Measurements from ENCODE around the gene CYB5A.

DNA sequence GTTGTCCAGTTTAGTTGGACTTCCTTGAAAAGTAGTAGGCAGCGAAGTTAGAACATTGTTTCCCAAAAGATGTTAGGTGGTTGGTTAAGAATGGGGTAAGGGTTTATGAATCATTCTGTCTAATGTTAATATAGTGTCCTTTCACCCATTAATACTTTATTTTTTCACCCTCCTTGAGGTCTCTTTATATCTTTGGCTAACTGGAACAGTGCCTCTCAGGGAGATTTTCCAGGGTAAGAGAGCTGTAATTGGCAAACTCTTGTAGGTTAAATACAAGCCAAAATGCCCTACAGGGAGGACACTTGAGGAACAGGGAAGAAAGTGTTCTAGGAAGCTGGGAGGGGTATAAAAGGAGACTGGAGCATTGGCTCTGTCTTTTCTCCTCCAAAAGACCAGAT, 46.1 kb upstream of the CYB5A start:
- TF ChIP-seq EZH2 (IDR thresholded peaks at IDR 0.05; ENCODE audit: low read depth, low read length, severe bottlenecking) (no peak), POLR2AphosphoS5 (IDR thresholded peaks at IDR 0.05; ENCODE audit: low read depth, low read length) (no peak), CHD2 (IDR thresholded peaks at IDR 0.05; ENCODE audit: low read length) (no peak), EGR1 (IDR thresholded peaks at IDR 0.05; ENCODE audit: borderline replicate concordance, low read depth, low read length) (no peak), YY1 (IDR thresholded peaks at IDR 0.05; ENCODE audit: low read depth, low read length) (no peak), KDM5A (IDR thresholded peaks at IDR 0.05; ENCODE audit: low read length) (no peak), MAFK (IDR thresholded peaks at IDR 0.05; ENCODE audit: low read depth, low read length) (no peak)
- TF ChIP-seq, protein P1, sequence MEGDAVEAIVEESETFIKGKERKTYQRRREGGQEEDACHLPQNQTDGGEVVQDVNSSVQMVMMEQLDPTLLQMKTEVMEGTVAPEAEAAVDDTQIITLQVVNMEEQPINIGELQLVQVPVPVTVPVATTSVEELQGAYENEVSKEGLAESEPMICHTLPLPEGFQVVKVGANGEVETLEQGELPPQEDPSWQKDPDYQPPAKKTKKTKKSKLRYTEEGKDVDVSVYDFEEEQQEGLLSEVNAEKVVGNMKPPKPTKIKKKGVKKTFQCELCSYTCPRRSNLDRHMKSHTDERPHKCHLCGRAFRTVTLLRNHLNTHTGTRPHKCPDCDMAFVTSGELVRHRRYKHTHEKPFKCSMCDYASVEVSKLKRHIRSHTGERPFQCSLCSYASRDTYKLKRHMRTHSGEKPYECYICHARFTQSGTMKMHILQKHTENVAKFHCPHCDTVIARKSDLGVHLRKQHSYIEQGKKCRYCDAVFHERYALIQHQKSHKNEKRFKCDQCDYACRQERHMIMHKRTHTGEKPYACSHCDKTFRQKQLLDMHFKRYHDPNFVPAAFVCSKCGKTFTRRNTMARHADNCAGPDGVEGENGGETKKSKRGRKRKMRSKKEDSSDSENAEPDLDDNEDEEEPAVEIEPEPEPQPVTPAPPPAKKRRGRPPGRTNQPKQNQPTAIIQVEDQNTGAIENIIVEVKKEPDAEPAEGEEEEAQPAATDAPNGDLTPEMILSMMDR (IDR thresholded peaks at IDR 0.05; ENCODE audit: control extremely low read depth in 1 of 3, insufficient read depth in 1 of 3, low read depth in 1 of 3, low read length in 3 of 3): no peak
- TF ChIP-seq, protein P2, sequence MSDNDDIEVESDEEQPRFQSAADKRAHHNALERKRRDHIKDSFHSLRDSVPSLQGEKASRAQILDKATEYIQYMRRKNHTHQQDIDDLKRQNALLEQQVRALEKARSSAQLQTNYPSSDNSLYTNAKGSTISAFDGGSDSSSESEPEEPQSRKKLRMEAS (IDR thresholded peaks at IDR 0.05): no peak

Data from H1 (cell line).